H54 (cell line): ENCODE results near the gene CITED4.

Experiments used
- DNase-seq: peaks from one replicate; pipeline ENCODE4 v3.0.0; 2011; ENCODE audit warnings: low spot score, mixed read lengths; ENCODE audit not compliant: insufficient read length
- FAIRE-seq: peaks from 3 replicates; lab custom pipeline; 2011; peaks lifted over from hg19 to GRCh38; lab: Jason Lieb, UNC
- POLR2A ChIP-seq: IDR thresholded peaks from 2 replicates; pipeline ENCODE4 v1.6.1; 2011; ENCODE audit warnings: low read depth, mild to moderate bottlenecking, low read length

CITED4 gene

DNA sequence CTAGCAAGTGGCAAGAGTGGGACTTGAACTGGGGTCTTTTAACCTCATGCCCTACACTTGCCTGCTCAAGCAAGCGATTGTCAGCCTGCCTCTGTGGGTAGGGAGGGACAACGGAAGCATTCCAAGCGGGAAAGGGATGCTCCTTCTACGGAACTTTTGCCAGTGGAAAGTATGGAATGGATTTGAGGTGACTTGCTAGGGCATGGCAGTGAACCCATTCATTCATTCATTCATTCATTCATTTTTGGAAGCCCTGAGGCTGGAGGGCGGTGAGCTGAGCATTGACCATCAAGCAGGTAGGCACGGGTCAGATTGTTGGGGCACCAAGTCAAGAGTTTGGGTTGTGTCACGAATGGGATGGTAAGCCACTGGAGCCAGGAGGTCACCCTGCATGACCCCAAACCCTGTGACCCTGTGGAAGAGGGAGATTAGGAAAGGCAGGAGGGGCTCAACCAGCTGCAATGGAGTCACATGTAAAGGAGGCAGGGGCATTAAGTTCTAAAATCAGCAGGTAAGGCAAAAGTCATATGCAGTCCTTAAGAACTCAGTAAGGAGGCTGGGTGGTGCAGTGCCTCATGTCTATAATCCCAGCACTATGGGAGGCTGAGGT is 11.8 kb upstream of the CITED4 start:
- TF ChIP-seq POLR2A: no peak
- no peak for DNase-seq
- FAIRE-seq: no peak

DNA sequence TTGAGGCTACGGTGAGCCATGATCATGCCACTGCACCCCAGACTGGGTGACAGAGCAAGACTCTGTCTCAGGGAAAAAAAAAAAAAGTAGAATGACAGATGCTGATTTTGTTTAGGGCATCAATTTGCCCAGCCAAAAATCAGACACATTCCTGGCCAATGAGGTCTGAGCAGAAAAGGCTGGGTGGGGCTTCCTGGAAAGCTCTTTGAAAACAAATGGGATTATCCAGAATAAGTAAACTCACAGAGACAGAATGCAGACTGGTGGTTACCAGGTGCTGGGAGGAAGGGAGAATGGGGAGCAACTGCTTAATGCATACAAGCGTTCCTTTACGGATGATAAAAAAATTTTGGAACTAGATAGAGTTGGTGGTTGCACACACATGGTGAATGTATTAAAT is 10.1 kb upstream of the CITED4 start:
- FAIRE-seq (no peak), DNase-seq (no peak)
- TF ChIP-seq POLR2A: no peak

DNA sequence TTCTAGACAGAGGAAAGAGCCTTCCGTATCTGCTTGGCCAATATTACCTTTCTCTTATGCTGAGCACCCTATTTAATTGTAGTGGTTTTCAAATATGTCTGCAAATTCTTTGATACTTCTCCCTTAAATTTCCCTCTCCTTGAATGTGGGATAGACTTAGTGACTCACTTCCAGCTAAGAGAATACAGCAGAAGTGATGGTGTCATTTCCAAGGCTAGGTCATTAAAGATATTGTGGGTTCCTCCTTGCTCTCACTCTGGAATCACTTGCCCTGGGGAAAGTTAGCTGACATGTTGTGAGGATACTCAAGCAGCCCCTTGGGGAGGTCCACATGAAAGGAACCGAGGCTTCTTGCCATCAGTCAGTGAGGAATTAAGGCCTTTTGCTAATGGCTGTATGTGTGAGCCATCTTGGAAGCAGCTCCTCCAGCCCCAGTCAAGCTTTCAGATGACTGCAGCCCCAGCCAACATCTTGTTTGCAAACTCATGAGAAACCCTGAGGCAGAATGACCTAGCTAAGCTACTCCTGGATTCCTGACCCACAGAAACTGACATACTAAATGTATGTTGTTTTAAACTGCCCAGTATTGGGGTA is 8.1 kb upstream of the CITED4 start:
- no peak for TF ChIP-seq POLR2A
- DNase-seq (no peak), FAIRE-seq (no peak)

- peak; percentile 57 for DNase-seq
- no peak for TF ChIP-seq POLR2A
- no peak for FAIRE-seq
These were observed 6.0 kb upstream of the CITED4 start for GRCh38 chr1:40868051-40868723.

DNA sequence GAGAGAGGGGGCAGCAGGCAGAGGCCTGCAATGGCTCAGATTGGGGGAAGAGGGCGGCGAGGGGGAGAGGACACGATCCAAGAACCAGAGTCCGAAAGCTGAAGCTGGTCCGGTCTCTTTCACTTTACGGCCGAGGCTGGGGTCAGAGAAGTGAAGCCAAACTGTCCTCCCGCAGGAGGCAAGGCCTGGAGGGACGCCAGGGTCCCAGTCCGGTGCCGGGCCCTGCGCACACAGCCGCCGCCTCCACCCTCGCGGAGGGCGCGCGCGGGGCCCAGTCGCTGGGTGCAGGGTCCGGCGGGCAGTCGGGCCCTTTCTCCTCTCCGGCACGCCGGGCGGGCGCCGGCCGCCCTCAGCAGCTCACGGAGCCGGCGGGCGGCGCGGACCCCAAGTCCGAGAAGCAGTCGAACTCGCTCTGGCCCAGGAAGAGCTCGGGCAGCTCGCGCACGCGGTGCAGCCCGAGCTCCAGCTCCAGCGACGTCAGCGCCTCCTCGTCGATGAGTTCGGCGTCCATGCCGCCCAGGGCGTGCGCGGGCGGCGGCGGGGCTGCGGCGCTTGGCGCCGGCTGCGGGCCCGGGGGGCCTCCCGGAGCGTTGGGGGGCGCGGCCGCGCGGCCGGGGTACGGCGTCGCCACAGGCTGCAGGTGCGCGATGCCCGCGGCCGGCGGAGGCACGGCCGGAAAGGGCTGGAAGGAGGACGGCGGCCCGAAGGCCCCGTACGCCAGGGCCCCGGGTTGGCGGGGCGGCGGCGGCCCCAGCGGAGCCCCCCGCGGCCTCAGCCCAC is 749 bp downstream of the CITED4 start:
- FAIRE-seq (no peak), DNase-seq (no peak)
- TF ChIP-seq POLR2A: no peak

GRCh38 chr1:40860706-40861223 is 1.4 kb downstream of the CITED4 start:
- TF ChIP-seq POLR2A: no peak
- DNase-seq (no peak), FAIRE-seq (no peak)

GRCh38 chr1:40858856-40859416 is 3.2 kb downstream of the CITED4 start:
- FAIRE-seq: no peak

DNA sequence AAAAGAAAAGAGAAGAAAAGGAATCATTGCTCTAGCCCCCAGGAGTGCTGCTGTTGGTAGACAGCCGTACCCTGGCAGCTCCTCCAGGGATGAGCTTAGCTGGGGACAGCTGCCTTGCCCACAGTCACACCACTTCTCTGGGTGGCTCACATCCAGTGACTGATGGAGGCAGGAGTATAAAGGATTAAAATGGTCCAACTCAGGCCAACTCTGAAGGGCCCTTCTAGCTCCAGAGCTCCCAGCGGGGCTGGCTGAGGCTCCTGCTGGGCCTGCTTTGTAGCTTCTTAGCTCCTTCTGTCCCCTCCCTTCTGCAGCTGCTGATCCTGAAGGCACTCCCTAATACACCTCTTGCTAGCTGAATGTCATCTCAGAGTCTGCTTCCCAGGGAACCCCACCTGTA is 4.4 kb downstream of the CITED4 start:
- FAIRE-seq (no peak), DNase-seq (no peak)
- no peak for TF ChIP-seq POLR2A

More at GRCh38 chr1:40858856-40859416, 3.2 kb downstream of the CITED4 start:
- TF ChIP-seq POLR2A: no peak
- DNase-seq: no peak

DNA sequence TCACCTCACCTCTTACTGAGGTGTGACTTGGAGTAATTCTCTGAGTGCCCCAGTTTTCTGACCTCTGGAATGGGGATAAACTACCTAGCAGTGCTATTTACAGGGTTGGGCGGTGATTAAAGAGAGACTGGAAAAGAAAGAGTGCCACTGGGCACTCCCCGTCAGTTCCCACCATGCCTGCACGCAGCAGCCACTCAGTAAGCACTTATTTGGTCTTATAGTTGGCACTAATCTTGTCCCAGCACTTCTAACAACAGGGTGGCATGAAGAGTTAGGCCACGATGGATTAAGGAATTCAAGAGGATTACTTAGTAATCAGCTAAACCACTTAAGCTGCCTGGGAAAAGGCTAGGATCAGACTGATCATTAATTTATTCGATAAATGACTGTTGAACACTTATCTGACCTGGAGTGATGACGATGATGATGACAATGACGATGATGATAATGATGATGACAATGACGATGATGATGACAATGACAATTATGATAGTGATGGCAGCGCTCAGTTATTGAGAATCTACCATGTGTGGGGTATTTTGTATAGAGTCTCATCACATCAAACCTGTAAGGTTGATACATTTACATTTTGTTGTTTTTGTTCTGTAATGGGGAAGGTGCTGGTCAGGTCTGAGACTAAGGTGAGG is 5.4 kb downstream of the CITED4 start:
- no peak for TF ChIP-seq POLR2A
- FAIRE-seq (no peak), DNase-seq (no peak)

- no peak for FAIRE-seq
- TF ChIP-seq POLR2A: no peak
- no peak for DNase-seq
These were observed 6.0 kb downstream of the CITED4 start for GRCh38 chr1:40856116-40856515.

- DNase-seq (no peak), FAIRE-seq (no peak)
- no peak for TF ChIP-seq POLR2A
These were observed 6.7 kb downstream of the CITED4 start for GRCh38 chr1:40855513-40855912.

GRCh38 chr1:40853885-40854170 is 8.3 kb downstream of the CITED4 start:
- no peak for FAIRE-seq
- no peak for TF ChIP-seq POLR2A
- no peak for DNase-seq
